ENCODE measurements around the gene DCHS1. TPM values are rescaled to one million over a fixed set of nuclear protein-coding genes. Genes with fewer than 3 reads are reported as not detected.

Gene DCHS1
- total and polyA plus RNA-seq, 9 of the 15 experiments (the other 6 are each of a cell fraction or from before 2014, with no cell fraction given): 0.04 to 0.49 (median 0.14) TPM; not detected in 2

GRCh38 chr11:6650980-6651379 lies 4.6 kb downstream of the DCHS1 start (continued):
- no peak for TF ChIP-seq DNMT1 (IDR thresholded peaks at IDR 0.05)
- no peak for TF ChIP-seq CREB3 (tag; conservative IDR thresholded peaks at IDR 0.05; ENCODE audit: low read depth)
- no peak for TF ChIP-seq NFYB (IDR thresholded peaks at IDR 0.05; ENCODE audit: extremely low read depth, insufficient read length)
- peak; percentile 63 for TF ChIP-seq GATA2 (CRISPR knock-in tag; IDR thresholded peaks at IDR 0.05)
- TF ChIP-seq RERE (CRISPR knock-in tag; IDR thresholded peaks at IDR 0.05; ENCODE audit: borderline replicate concordance): no peak
- TF ChIP-seq POLR2A (conservative IDR thresholded peaks at IDR 0.05): no peak
- no peak for TF ChIP-seq ZNF184 (CRISPR knock-in tag; IDR thresholded peaks at IDR 0.05)
- no peak for TF ChIP-seq ZNF431 (CRISPR knock-in tag; IDR thresholded peaks at IDR 0.05)
- no peak for TF ChIP-seq MEF2D (tag; conservative IDR thresholded peaks at IDR 0.05; ENCODE audit: low read depth)
- TF ChIP-seq MTA1 (IDR thresholded peaks at IDR 0.05; ENCODE audit: borderline replicate concordance): peak; percentile 75; the same call in 1 of the 2 replicates
- TF ChIP-seq RBM34 (IDR thresholded peaks at IDR 0.05; ENCODE audit: borderline replicate concordance, insufficient read depth, low read length): no peak
- no peak for TF ChIP-seq RB1 (IDR thresholded peaks at IDR 0.05; ENCODE audit: low read depth)
- no peak for TF ChIP-seq GABPB1 (CRISPR knock-in tag; IDR thresholded peaks at IDR 0.05)
- peak; percentile 92 for TF ChIP-seq DPF2 (IDR thresholded peaks at IDR 0.05)
- TF ChIP-seq ELK3 (CRISPR knock-in tag; IDR thresholded peaks at IDR 0.05): no peak
- no peak for TF ChIP-seq ZNF592 (IDR thresholded peaks at IDR 0.05)
- TF ChIP-seq SPI1 (IDR thresholded peaks at IDR 0.05; ENCODE audit: borderline replicate concordance, low read depth, low read length): peak; percentile 40; the same call in 1 of the 2 replicates
- no peak for TF ChIP-seq ZFX (CRISPR knock-in tag; IDR thresholded peaks at IDR 0.05)
- no peak for TF ChIP-seq POLR3A (IDR thresholded peaks at IDR 0.05; ENCODE audit: borderline replicate concordance, extremely low read depth, insufficient read depth, insufficient read length)

Data from K562 (cell line).